SHP77 (cell line): Measurements from ENCODE around the gene GVQW3.
A peak's percentile ranks its signal among the peaks of the same experiment; 100 is the strongest.

ENCODE experiments used
- DNase-seq, 2 experiments: peaks; one replicate each; lab custom pipeline; 2025; lab: John Stamatoyannopoulos, UW

The GVQW3 gene

DNA sequence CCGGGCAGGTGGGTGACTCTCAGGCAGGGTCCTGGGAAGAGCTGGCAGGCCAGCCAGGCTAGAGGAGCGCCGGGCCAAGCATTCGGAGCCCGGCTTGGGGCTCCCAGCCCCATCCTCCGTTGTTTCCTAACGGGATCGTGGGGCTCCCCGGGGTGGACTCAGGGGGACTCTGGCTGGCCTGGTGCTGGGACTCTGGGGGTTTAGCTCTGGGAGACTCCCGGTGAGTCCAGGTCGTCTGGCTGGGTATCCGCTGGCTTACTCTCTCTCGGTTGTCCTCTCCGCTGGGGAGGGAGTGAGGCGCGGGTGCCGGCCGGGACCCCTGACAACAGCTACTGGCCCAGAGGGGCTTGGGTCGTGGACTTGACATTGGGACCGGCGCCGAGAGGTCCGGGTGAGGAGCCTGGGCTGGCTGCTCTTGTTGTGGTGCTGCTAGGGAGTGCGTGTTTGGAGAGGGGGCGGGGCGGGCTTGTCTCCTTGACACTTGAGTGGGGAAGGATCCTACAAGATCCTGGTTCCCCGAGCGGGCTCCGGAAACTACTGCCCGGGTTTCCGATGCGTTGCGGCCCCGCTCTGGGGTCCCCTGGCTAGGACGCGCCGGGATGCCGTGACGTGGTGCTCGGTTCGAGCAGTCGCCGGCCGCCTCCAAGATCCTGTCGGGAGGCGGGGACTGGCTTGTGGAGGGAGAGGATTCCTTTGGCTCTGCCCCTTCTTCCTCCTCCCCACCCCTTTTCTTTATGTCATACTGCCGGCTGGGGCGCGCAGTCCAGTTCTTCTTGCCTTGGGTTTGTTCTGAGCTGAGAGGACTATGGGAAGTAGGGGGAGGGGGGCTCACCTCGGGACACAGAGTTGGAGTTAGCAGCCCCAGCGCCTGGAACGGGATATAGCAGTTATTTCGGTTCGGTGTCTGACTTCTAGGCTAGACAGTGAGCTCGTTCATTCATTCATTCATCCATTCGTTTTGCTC lies 64.3 kb downstream of the GVQW3 start:
- DNase-seq = peak; percentile 77 to 83

DNA sequence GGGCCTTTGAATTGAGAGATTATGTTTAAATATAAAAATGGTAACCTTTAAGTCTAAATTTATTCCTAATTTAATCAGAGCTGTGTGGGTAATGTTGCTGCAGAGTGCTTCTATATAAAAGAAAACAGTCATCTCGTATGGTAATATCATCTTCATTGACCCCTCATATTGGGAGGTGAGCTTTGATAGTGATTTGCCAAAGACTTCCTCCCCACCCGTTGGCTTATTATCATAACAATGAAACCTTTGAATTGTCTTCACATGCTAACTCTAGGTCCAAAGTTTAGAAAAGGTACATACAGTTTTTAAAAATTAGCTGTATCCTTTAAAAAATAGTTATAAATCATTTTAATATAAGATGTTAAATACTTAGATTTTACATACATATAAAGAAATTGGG lies 67.4 kb downstream of the GVQW3 start:
- DNase-seq = no peak

DNA sequence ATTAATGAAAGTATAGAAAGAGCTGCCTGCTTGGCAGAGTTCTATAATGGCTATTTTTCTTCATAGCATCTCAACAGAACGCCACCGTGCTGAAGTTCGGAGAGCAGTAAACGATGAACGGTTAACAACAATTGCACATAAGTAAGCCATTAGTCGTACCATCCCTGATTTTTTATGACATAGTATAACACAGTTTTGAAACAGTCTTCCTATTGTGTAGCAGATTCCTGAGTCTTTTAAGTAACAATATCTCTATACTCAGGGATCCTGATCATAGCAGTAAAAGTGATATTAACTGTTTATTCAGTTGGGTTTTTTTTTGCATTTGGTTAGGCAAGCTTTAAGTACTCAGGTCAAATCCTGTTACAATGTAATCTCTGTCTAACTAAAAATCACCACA lies 72.1 kb downstream of the GVQW3 start:
- DNase-seq = no peak

DNA sequence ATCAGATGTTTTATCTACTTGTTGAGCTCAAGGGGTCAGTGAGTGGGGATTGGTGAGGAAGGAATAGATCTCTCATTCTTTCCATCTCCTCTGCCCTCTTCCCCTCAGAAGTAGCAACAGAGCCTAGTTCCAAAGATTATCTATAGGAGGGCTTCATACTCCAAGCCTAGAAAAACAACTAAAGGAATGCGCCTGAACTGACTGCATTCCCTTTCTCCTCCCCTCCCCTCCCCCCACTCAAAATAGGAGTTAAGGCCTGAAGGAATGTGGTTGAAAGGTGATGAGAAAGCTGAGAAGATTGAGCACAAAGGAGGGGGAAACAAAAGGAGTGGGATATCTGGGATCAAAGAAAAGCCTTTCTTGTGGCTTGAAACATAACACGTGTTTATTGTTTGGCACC lies 74.2 kb downstream of the GVQW3 start:
- no peak for DNase-seq

DNA sequence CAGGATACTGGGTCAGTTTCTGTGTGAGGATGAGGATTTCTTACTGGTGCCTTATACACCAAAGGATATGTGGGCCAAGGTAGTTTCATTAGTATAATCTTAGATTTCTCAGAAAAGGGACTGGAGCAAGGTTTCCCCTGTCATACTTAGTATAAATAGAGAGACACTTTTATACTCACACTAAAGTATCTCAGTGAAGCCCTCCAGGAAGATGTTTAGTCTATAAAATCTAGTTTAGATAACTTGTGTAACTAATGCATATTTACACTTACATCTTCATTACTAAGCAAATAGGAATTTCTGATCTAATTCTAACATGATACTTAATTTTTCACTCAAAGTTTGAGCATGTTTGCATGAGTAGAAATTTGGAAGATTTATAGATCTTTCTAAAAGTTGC lies 74.8 kb downstream of the GVQW3 start:
- no peak for DNase-seq

DNA sequence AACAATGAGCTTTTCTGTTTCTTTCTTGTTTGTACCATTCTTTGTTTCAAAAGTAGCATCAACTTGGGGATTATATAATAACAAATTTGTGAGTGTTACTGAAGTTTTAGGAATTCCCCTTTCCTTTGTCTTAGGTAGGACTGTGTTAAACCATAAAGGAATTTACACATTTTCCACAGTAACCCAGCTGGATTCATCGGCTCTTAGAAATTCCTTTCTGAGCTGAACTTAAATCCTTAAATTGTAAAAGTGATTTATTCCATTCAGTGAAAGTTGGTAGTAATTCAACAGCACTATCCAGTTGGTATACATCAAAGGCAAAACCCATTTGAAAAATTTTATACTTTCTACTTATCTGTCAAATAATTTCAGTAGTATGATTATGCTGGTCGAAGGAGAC lies 75.4 kb downstream of the GVQW3 start:
- no peak for DNase-seq
